ENCODE results near the gene PNPLA8. TPM values are rescaled to one million over a fixed set of nuclear protein-coding genes. Genes with fewer than 3 reads are reported as not detected.

The PNPLA8 gene
- total RNA-seq, 6 experiments from 2014 or later: 16.2 to 18.7 (median 17.8) TPM

- TF ChIP-seq, protein P1, sequence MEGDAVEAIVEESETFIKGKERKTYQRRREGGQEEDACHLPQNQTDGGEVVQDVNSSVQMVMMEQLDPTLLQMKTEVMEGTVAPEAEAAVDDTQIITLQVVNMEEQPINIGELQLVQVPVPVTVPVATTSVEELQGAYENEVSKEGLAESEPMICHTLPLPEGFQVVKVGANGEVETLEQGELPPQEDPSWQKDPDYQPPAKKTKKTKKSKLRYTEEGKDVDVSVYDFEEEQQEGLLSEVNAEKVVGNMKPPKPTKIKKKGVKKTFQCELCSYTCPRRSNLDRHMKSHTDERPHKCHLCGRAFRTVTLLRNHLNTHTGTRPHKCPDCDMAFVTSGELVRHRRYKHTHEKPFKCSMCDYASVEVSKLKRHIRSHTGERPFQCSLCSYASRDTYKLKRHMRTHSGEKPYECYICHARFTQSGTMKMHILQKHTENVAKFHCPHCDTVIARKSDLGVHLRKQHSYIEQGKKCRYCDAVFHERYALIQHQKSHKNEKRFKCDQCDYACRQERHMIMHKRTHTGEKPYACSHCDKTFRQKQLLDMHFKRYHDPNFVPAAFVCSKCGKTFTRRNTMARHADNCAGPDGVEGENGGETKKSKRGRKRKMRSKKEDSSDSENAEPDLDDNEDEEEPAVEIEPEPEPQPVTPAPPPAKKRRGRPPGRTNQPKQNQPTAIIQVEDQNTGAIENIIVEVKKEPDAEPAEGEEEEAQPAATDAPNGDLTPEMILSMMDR (IDR thresholded peaks at IDR 0.05): no peak
- DNase-seq: no peak
- Mint-ChIP-seq H3K27ac (no peak overlapping the region), H3K4me3 (no peak overlapping the region), H3K27me3 (ENCODE audit: insufficient read depth) (peaks cover 22% of the 10 kb centered on the region), H3K9me3 (no peaks in the 10 kb centered on the region), H3K4me1 (ENCODE audit: low read depth) (peaks cover 11% of the 10 kb centered on the region; the same call in 1 of the 2 replicates), H3K36me3 (ENCODE audit: low read depth) (no peaks in the 10 kb centered on the region)
Observed at GRCh38 chr7:108457871-108458270, 68.1 kb downstream of the PNPLA8 start.

- Mint-ChIP-seq H3K9me3 (no peaks in the 10 kb centered on the region), H3K36me3 (ENCODE audit: low read depth) (no peaks in the 10 kb centered on the region), H3K4me1 (ENCODE audit: low read depth) (peaks cover 8% of the 10 kb centered on the region; the same call in 1 of the 2 replicates), H3K27ac (no peak overlapping the region), H3K4me3 (peak overlapping the region; percentile 11; the same call in 1 of the 2 replicates), H3K27me3 (ENCODE audit: insufficient read depth) (peaks cover 21% of the 10 kb centered on the region)
- TF ChIP-seq, protein P1 (IDR thresholded peaks at IDR 0.05): no peak
- DNase-seq: no peak
Observed at GRCh38 chr7:108456845-108457540, 68.9 kb downstream of the PNPLA8 start.

DNA sequence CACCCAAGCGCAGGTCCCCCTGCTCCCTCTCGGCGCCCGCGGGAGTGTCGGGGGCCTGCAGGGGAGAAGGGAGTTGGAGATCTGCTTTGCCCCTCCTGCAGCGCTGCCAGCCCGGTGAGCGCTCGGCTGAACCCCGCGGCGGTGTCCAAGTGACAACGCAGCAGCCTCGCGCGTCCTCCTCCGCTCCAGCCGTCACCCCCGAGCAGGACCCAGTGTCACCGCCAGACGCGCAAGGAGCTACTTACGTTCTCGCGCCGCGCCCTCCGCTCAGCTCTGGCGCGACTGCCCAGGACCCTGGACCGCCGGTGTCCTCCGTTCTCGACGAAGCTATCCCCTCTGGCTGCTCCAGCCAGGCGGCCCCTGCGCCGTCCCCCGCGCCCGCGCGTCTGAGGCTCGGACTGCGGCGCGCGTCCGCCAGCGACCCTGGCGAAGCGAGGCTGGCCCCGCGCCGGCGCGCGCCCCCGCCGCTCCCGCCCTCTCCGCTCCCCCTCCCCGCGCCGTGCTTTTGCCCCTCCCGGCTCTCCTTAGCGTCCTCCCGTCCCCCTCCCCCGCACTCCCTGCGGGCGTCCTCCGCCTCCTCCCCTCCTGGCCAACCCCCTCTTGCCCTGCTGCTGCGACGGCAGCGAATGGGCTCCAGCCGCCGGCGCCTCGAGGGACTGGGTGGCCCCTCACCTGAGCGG, 69.8 kb downstream of the PNPLA8 start, which contains the start of gene NRCAM:
Gene NRCAM (minus strand): TSS at position 439 of the 680 bp plus-strand sequence. CDS start 216,372 bp downstream, outside the sequence.
- H3K9me3 Mint-ChIP-seq: no peaks in the 10 kb centered on the region
- peak within 1 kb of the TSS; percentile 48; the same call in 1 of the 2 replicates for H3K4me3 Mint-ChIP-seq
- DNase-seq: no peak
- H3K27ac Mint-ChIP-seq: no peak within 1 kb of the TSS
- TF ChIP-seq, protein P1 (IDR thresholded peaks at IDR 0.05): no peak
- peaks cover 19% of the 10 kb centered on the region for H3K27me3 Mint-ChIP-seq (ENCODE audit: insufficient read depth)
- H3K36me3 Mint-ChIP-seq (ENCODE audit: low read depth): no peaks in the 10 kb centered on the region
- peaks cover 5% of the 10 kb centered on the region; the same call in 1 of the 2 replicates for H3K4me1 Mint-ChIP-seq (ENCODE audit: low read depth)

DNA sequence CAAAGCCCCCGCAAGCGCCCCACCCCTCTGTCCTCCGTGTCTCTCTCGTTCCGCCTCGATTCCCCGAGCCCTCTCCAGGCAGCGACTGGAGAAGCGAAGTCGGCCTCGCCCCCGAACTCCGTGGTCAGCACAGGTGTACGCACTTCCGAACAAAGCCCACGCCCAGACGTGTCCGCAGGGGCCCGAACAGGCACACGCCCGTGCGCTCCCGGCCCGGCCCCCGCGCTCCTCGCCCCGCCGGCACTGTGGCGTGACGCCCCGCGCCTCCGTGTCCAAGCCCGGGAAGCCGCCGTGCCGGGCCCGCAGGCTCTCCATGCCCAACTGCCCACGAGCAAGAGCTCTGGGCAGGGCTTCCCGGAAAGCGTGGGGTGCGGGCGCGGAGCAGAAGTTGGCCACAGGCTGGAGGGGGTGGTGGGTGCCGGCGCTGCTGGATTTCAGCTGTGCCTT, 70.4 kb downstream of the PNPLA8 start:
- Mint-ChIP-seq H3K27me3 (ENCODE audit: insufficient read depth) (peaks cover 19% of the 10 kb centered on the region), H3K27ac (no peak overlapping the region), H3K36me3 (ENCODE audit: low read depth) (no peaks in the 10 kb centered on the region), H3K4me1 (ENCODE audit: low read depth) (peaks cover 5% of the 10 kb centered on the region; the same call in 1 of the 2 replicates), H3K4me3 (no peak overlapping the region), H3K9me3 (no peaks in the 10 kb centered on the region)
- no peak for DNase-seq
- TF ChIP-seq, protein P1 (IDR thresholded peaks at IDR 0.05): no peak

DNA sequence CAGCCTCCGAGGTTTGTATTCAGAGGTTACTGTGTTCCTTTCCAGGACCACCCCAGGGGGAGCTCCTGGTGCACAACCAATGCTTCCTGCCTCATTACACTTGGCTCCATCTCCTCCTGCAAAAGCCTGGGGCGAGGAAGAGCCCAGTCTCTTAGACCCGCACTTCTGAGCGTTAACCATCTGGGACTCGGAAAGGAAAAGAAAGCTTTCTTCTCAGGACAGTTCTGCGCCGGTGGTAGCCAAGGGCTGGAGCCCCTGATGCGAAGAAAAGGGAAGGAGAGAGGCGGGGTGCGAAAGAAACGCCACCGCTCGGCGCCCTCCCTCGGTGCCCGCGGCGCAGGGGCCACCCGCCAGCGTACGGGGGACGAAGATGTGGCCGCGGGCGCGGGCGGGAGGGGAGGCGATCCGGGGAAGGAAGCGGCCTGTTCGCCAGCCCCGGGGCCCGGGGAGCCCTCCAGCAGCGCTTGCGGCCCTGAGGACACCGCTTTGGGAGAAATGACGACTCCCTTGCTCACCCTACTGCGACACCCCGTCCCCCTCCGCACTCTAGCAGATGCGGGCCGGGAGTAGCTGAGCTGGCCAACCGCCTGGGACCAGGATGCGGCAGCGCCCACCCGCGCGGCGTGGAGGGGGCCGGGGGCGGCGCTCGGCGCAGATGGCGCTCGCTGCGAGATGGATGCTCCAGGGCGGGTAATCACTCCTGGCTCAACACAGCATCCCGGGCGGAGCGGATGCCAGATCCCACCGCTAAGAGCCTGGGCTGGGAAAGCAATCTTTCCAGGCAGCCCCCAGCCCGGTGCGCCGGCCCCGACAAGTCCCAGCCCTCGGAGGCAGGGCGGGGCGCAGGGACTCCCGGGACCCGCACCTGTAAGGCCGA, 71.0 kb downstream of the PNPLA8 start:
- Mint-ChIP-seq H3K27ac (no peak overlapping the region), H3K27me3 (ENCODE audit: insufficient read depth) (peaks cover 18% of the 10 kb centered on the region), H3K36me3 (ENCODE audit: low read depth) (no peaks in the 10 kb centered on the region), H3K9me3 (no peaks in the 10 kb centered on the region), H3K4me3 (peak overlapping the region; percentile 82), H3K4me1 (ENCODE audit: low read depth) (peaks cover 5% of the 10 kb centered on the region; the same call in 1 of the 2 replicates)
- TF ChIP-seq, protein P1 (IDR thresholded peaks at IDR 0.05): no peak
- DNase-seq: no peak

All from HFFc6 (cell line).